HepG2 (cell line): ENCODE data around the gene BMP8B. TPM values are rescaled to one million over a fixed set of nuclear protein-coding genes. Genes with fewer than 3 reads are reported as not detected.

Experiments
- ATAC-seq: fragments of 200-7000 bp; cut with Tn5 transposase; 3 replicates; pipeline ENCODE4 v1.9.1; 2020; ENCODE audit warnings: mild to moderate bottlenecking, moderate library complexity
- BruUV-seq: library from RNA; stranded (reverse); fragments of 400-500 nt; replicated peaks from 2 replicates; lab custom pipeline; 2021; lab: Mats Ljungman, UMichigan
- CTCF ChIA-PET: fragments of 300-600 bp; formaldehyde crosslinking; extraction: SDS; loops from one replicate; lab custom pipeline; 2021; ENCODE audit warnings: low total read pairs, inconsistent platforms, low intra/inter-chr PET ratio; lab: Yijun Ruan, JAX
- POLR2A ChIA-PET: fragments of 350-600 bp; sonication (Branson Sonifier 250); formaldehyde crosslinking; loops from one replicate; lab custom pipeline; 2020; ENCODE audit warnings: antibody characterized with exemption, inconsistent platforms; lab: Yijun Ruan, JAX
- DNase-seq: peaks from one replicate; pipeline ENCODE4 v3.0.0-alpha.2; 2015; ENCODE audit warnings: low spot score
- FAIRE-seq: peaks from 3 replicates; lab custom pipeline; 2011; peaks lifted over from hg19 to GRCh38; lab: Jason Lieb, UNC
- H2AFZ ChIP-seq: one replicate; pipeline ENCODE4 v1.6.1; 2011; ENCODE audit warnings: low read length, inconsistent platforms
- H3K27ac ChIP-seq: fragments of 300-600 bp; 3 replicates; pipeline ENCODE4 v1.8.0; 2011; ENCODE audit warnings: mixed run types, mild to moderate bottlenecking, mixed read lengths, low read length, inconsistent platforms; ENCODE audit not compliant: insufficient read depth; ENCODE audit errors: extremely low read length
- H3K27me3 ChIP-seq, 2 experiments: fragments of 200-600 bp in 1 of 2; 2 replicates in 1 of 2; 3 replicates in 1 of 2; pipeline versions ENCODE4 v1.6.0 to v1.8.0; 2011; ENCODE audit warnings: low read length in 2 of 2, mild to moderate bottlenecking in 2 of 2, moderate library complexity in 2 of 2, inconsistent platforms in 1 of 2; ENCODE audit not compliant: insufficient read depth in 2 of 2, control insufficient read depth in 1 of 2
- H3K36me3 ChIP-seq, 2 experiments: fragments of 200-600 bp in 1 of 2; replicated peaks in 1 of 2; 2 replicates in 1 of 2; 3 replicates in 1 of 2; pipeline versions ENCODE4 v1.5.1 to v1.8.0; 2011; ENCODE audit warnings: low read length in 2 of 2, inconsistent platforms in 1 of 2; ENCODE audit not compliant: insufficient read depth in 2 of 2, control insufficient read depth in 1 of 2
- H3K4me1 ChIP-seq: 2 replicates; pipeline ENCODE4 v1.5.1; 2012; ENCODE audit warnings: low read length, inconsistent platforms; ENCODE audit not compliant: insufficient read depth
- H3K4me2 ChIP-seq: 2 replicates; pipeline ENCODE4 v1.6.0; 2011; ENCODE audit warnings: low read depth, low read length, inconsistent platforms
- H3K4me3 ChIP-seq, 3 experiments: fragments of 200-600 bp in 1 of 3; sonication (generic), shearing (Covaris generic) in 1 of 3; replicated peaks in 1 of 3; 2 replicates each; pipeline ENCODE4 v1.5.1; 2011 to 2016; ENCODE audit warnings: low read length in 3 of 3, inconsistent platforms in 2 of 3, low read depth in 2 of 3, mild to moderate bottlenecking in 2 of 3, control low read depth in 1 of 3, mixed read lengths in 1 of 3; ENCODE audit not compliant: insufficient read depth in 1 of 3
- H3K79me2 ChIP-seq: one replicate; pipeline ENCODE4 v1.6.1; 2011; ENCODE audit warnings: low read length, inconsistent platforms; ENCODE audit not compliant: insufficient read depth
- H3K9ac ChIP-seq: 2 replicates; pipeline ENCODE4 v1.6.0; 2011; ENCODE audit warnings: mild to moderate bottlenecking, low read depth, low read length, inconsistent platforms; ENCODE audit not compliant: insufficient read depth
- H3K9me3 ChIP-seq: 2 replicates; pipeline ENCODE4 v1.5.1; 2012; ENCODE audit warnings: mild to moderate bottlenecking, low read length
- H4K20me1 ChIP-seq: 2 replicates; pipeline ENCODE4 v1.6.0; 2011; ENCODE audit warnings: inconsistent platforms, mild to moderate bottlenecking, low read length, moderate library complexity; ENCODE audit not compliant: insufficient read depth
- HDAC2 ChIP-seq: sonication (generic); formaldehyde crosslinking; IDR thresholded peaks from 2 replicates; pipeline ENCODE4 v1.4.0; 2020; ENCODE audit warnings: missing genetic modification reagents
- KDM6A ChIP-seq: IDR thresholded peaks from 2 replicates; pipeline ENCODE4 v1.6.1; 2016; ENCODE audit warnings: low read depth
- KLF13 ChIP-seq: sonication (generic); formaldehyde crosslinking; IDR thresholded peaks from 2 replicates; pipeline ENCODE4 v1.4.0; 2020; ENCODE audit warnings: mild to moderate bottlenecking, missing genetic modification reagents
- MIER3 ChIP-seq: IDR thresholded peaks from 2 replicates; pipeline ENCODE4 v1.6.1; 2016; ENCODE audit warnings: missing compliant biosample characterization, borderline replicate concordance
- MLX ChIP-seq: IDR thresholded peaks from 2 replicates; pipeline ENCODE4 v1.6.1; 2016
- MTERF4 ChIP-seq: sonication (generic); formaldehyde crosslinking; IDR thresholded peaks from 2 replicates; pipeline ENCODE4 v1.8.0; 2023; ENCODE audit warnings: mild to moderate bottlenecking, missing genetic modification reagents
- TAF1 ChIP-seq: sonication (generic); formaldehyde crosslinking; IDR thresholded peaks from 2 replicates; pipeline ENCODE4 v1.4.0; 2020; ENCODE audit warnings: missing genetic modification reagents
- ZBTB42 ChIP-seq: sonication (generic); formaldehyde crosslinking; IDR thresholded peaks from 2 replicates; pipeline ENCODE4 v1.5.0; 2020; ENCODE audit warnings: mild to moderate bottlenecking, missing genetic modification reagents
- ZNF180 ChIP-seq: sonication (generic); formaldehyde crosslinking; IDR thresholded peaks from 2 replicates; pipeline ENCODE4 v1.4.0; 2020; ENCODE audit warnings: low read depth, missing genetic modification reagents, borderline replicate concordance
- ZNF24 ChIP-seq: fragments of 450-650 bp; IDR thresholded peaks from 2 replicates; pipeline ENCODE4 v1.6.1; 2017; ENCODE audit warnings: antibody characterized with exemption, mild to moderate bottlenecking
- ZNF274 ChIP-seq: sonication (generic); formaldehyde crosslinking; IDR thresholded peaks from 2 replicates; pipeline ENCODE4 v1.5.1; 2020; ENCODE audit warnings: mild to moderate bottlenecking, missing genetic modification reagents
- ZNF33A ChIP-seq: sonication (generic); formaldehyde crosslinking; IDR thresholded peaks from 2 replicates; pipeline ENCODE4 v1.5.1; 2020; ENCODE audit warnings: missing genetic modification reagents, mild to moderate bottlenecking, moderate library complexity, borderline replicate concordance
- ZNF441 ChIP-seq: sonication (generic); formaldehyde crosslinking; IDR thresholded peaks from 2 replicates; pipeline ENCODE4 v1.7.0; 2021; ENCODE audit warnings: missing genetic modification reagents, borderline replicate concordance
- ZNF841 ChIP-seq: sonication (generic); formaldehyde crosslinking; IDR thresholded peaks from 2 replicates; pipeline ENCODE4 v1.8.1; 2023; ENCODE audit warnings: missing genetic modification reagents, borderline replicate concordance
- WGBS: methylation state at CpG from one replicate; pipeline ENCODE4 v1.1.6; 2017; ENCODE audit warnings: low lambda C conversion rate; 5-methylcytosine and 5-hydroxymethylcytosine counted together
- in situ Hi-C: cut with HindIII; loops from 2 replicates; pipeline ENCODE4 v1.10.0; 2017; ENCODE audit warnings: low pct_unique_long_range_greater_than_20kb; ENCODE audit not compliant: extremely low pct_ligation_motif_present
- intact Hi-C: fragments of 100-400 bp; cut with micrococcal nuclease; formaldehyde crosslinking; loops from one replicate; pipeline ENCODE4 v1.10.0; 2022; ENCODE audit not compliant: unreplicated experiment
- polyA plus RNA-seq, 8 experiments: library from polyadenylated mRNA; depleted of rRNA in 3 of 8; stranded (reverse) in 7 of 8; unstranded in 1 of 8; fragments of >200 nt; fragmentation: Illumina TruSeq in 4 of 8; extraction: Trizol in 4 of 8; gene quantifications; 2 replicates each; pipeline versions ENCODE4 v1.2.1 to v1.2.3, GENCODE V29; 2011 to 2016; ENCODE audit warnings: low read depth in 4 of 8, missing spikeins in 1 of 8, mixed read lengths in 1 of 8; ENCODE audit not compliant: insufficient read depth in 1 of 8
- total RNA-seq, 5 experiments: library from RNA; depleted of rRNA; stranded (reverse); fragments of >200 nt; fragmentation: Illumina TruSeq; extraction: Trizol; gene quantifications; 2 replicates each; pipeline ENCODE4 v1.2.3, GENCODE V29; 2016; ENCODE audit warnings: low read depth in 1 of 5
- TF ChIP-seq, protein P1 (sequence below): IDR thresholded peaks from 2 replicates; pipeline ENCODE4 v1.6.1; 2012; ENCODE audit warnings: low read length, improper control_type of control experiment

Gene BMP8B
- total and polyA plus RNA-seq, 2 of the 13 experiments (the other 11 are each of a cell fraction or from before 2014, with no cell fraction given), result 0.29 to 0.41 TPM

DNA sequence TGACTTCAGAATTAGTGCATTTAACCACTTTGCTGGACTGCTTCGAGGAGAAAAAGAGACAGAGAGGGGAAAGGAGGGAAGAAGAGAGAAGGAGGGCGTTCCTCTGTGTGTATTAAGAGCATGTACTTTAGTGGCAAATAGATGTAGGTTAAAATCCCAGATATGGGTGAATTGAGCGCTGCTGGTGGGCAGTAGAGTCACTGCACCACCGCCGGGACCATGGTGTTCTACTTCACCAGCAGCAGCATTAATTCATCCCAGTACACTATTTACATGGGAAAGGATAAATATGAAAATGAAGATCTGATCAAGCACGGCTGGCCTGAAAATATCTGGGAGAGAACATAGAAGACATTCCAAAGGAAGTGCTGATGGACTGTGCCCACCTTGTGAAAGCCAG is 70.9 kb downstream of the BMP8B start:
- Histone ChIP-seq H3K79me2 (no peaks in the 10 kb centered on the region), H3K9me3 (no peaks in the 10 kb centered on the region), H3K27ac (no peak overlapping the region), H3K9ac (no peak overlapping the region), H4K20me1 (no peaks in the 10 kb centered on the region), H3K4me1 (no peaks in the 10 kb centered on the region), H3K27me3 (peaks cover 0 to 7% of the 10 kb centered on the region in 2 experiments; a peak in 2 of 5 replicates), H3K4me3 (no peak overlapping the region), H3K36me3 (no peaks in the 10 kb centered on the region), H3K4me2 (no peak overlapping the region), H2AFZ (no peak overlapping the region)
- DNase-seq (no peak), FAIRE-seq (no peak), ATAC-seq (peak; percentile 38; the same call in 1 of the 3 replicates)
- WGBS, result 1% methylated on average over 6 of the region's 6 CpGs
- ChIA-PET POLR2A (no interaction called here), CTCF (interaction anchor here (1.8 kb wide), 1 partner anchor 45 kb away, joined by 3 read pairs; no protein-coding TSS in a partner anchor)
- in situ Hi-C loops, result no loop called here
- intact Hi-C loops, result loop anchor here (5.0 kb wide), 1 partner anchor 111 kb away; no protein-coding TSS in a partner anchor
- no TSS peak for BruUV-seq
- no peak for TF ChIP-seq MLX (CRISPR knock-in tag)
- TF ChIP-seq HDAC2, result no peak
- TF ChIP-seq KLF13, result no peak
- no peak for TF ChIP-seq ZBTB42 (CRISPR knock-in tag)
- TF ChIP-seq ZNF441 (CRISPR knock-in tag), result no peak
- no peak for TF ChIP-seq TAF1 (CRISPR knock-in tag)
- TF ChIP-seq ZNF274 (CRISPR knock-in tag), result no peak
- TF ChIP-seq KDM6A (CRISPR knock-in tag), result no peak
- TF ChIP-seq, protein P1, sequence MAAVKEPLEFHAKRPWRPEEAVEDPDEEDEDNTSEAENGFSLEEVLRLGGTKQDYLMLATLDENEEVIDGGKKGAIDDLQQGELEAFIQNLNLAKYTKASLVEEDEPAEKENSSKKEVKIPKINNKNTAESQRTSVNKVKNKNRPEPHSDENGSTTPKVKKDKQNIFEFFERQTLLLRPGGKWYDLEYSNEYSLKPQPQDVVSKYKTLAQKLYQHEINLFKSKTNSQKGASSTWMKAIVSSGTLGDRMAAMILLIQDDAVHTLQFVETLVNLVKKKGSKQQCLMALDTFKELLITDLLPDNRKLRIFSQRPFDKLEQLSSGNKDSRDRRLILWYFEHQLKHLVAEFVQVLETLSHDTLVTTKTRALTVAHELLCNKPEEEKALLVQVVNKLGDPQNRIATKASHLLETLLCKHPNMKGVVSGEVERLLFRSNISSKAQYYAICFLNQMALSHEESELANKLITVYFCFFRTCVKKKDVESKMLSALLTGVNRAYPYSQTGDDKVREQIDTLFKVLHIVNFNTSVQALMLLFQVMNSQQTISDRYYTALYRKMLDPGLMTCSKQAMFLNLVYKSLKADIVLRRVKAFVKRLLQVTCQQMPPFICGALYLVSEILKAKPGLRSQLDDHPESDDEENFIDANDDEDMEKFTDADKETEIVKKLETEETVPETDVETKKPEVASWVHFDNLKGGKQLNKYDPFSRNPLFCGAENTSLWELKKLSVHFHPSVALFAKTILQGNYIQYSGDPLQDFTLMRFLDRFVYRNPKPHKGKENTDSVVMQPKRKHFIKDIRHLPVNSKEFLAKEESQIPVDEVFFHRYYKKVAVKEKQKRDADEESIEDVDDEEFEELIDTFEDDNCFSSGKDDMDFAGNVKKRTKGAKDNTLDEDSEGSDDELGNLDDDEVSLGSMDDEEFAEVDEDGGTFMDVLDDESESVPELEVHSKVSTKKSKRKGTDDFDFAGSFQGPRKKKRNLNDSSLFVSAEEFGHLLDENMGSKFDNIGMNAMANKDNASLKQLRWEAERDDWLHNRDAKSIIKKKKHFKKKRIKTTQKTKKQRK, result no peak
- TF ChIP-seq ZNF24, result no peak
- no peak for TF ChIP-seq MIER3 (CRISPR knock-in tag)
- TF ChIP-seq ZNF180, result no peak
- no peak for TF ChIP-seq ZNF33A (CRISPR knock-in tag)
- TF ChIP-seq ZNF841, result no peak
- no peak for TF ChIP-seq MTERF4 (CRISPR knock-in tag)
